ENCODE measurements around the gene FOXP2. TPM values are rescaled to one million over a fixed set of nuclear protein-coding genes. Genes with fewer than 3 reads are reported as not detected.

FOXP2 gene
- total and polyA plus RNA-seq, 10 donors, result 0.09 to 5.9 (median 1.3) TPM

DNA sequence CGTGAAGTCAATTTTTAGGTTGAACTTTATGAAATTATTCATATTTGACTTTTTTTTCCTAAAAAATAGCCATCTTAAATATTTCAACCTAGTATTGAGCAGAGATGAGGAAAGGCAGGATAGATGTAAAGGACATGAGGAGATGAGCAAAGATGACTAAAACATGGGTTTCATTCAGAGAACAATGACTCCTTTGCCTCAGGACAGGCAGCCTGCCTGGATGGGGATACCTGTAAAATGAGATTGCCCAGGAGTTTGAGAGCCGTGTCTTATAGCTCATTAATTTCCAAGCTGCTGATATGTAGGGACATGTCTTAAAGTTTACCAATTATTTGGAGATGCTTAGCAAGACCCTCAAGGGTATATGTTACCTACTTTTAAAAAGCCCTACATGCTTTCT is 263.5 kb downstream of the FOXP2 start:
- DNase-seq, result no peak
- Histone ChIP-seq H3K9me3 (no peaks in the 10 kb centered on the region), H3K4me1 (no peaks in the 10 kb centered on the region), H3K4me3 (no peak overlapping the region), H3K27ac (no peak overlapping the region), H3K27me3 (replicated peaks in 1 of 7) (no peaks in the 10 kb centered on the region), H3K36me3 (no peaks in the 10 kb centered on the region)
- WGBS, 5 donors, result 91 to 93% (median 93%) methylated on average over 2 of the region's 2 CpGs
- intact Hi-C loops (cut with DNase I; ENCODE audit: low total_unique reads), result no loop called here
- TF ChIP-seq POLR2AphosphoS5 (IDR thresholded peaks at IDR 0.05), result no peak
- TF ChIP-seq POLR2A (IDR thresholded peaks at IDR 0.05), result no peak
- TF ChIP-seq, protein P1, sequence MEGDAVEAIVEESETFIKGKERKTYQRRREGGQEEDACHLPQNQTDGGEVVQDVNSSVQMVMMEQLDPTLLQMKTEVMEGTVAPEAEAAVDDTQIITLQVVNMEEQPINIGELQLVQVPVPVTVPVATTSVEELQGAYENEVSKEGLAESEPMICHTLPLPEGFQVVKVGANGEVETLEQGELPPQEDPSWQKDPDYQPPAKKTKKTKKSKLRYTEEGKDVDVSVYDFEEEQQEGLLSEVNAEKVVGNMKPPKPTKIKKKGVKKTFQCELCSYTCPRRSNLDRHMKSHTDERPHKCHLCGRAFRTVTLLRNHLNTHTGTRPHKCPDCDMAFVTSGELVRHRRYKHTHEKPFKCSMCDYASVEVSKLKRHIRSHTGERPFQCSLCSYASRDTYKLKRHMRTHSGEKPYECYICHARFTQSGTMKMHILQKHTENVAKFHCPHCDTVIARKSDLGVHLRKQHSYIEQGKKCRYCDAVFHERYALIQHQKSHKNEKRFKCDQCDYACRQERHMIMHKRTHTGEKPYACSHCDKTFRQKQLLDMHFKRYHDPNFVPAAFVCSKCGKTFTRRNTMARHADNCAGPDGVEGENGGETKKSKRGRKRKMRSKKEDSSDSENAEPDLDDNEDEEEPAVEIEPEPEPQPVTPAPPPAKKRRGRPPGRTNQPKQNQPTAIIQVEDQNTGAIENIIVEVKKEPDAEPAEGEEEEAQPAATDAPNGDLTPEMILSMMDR (IDR thresholded peaks at IDR 0.05 in 8 of 11, conservative IDR thresholded peaks at IDR 0.05 in 3 of 11), result no peak

- no peaks in the 10 kb centered on the region for H3K4me1 ChIP-seq
- TF ChIP-seq POLR2AphosphoS5 (IDR thresholded peaks at IDR 0.05), result no peak
- TF ChIP-seq, protein P1 (IDR thresholded peaks at IDR 0.05 in 8 of 11, conservative IDR thresholded peaks at IDR 0.05 in 3 of 11), result no peak
- no peak for TF ChIP-seq POLR2A (IDR thresholded peaks at IDR 0.05)
- no peaks in the 10 kb centered on the region for H3K27me3 ChIP-seq (replicated peaks in 1 of 7)
- H3K27ac ChIP-seq, result no peak overlapping the region
- no peak for DNase-seq
- no peak overlapping the region for H3K4me3 ChIP-seq
- 80 to 88% (median 86%) methylated on average over 4 of the region's 4 CpGs for WGBS, 5 donors
- H3K9me3 ChIP-seq, result no peaks in the 10 kb centered on the region
- H3K36me3 ChIP-seq, result no peaks in the 10 kb centered on the region
- intact Hi-C loops (cut with DNase I; ENCODE audit: low total_unique reads), result no loop called here
These were observed 272.6 kb downstream of the FOXP2 start for GRCh38 chr7:114687238-114687637.

DNA sequence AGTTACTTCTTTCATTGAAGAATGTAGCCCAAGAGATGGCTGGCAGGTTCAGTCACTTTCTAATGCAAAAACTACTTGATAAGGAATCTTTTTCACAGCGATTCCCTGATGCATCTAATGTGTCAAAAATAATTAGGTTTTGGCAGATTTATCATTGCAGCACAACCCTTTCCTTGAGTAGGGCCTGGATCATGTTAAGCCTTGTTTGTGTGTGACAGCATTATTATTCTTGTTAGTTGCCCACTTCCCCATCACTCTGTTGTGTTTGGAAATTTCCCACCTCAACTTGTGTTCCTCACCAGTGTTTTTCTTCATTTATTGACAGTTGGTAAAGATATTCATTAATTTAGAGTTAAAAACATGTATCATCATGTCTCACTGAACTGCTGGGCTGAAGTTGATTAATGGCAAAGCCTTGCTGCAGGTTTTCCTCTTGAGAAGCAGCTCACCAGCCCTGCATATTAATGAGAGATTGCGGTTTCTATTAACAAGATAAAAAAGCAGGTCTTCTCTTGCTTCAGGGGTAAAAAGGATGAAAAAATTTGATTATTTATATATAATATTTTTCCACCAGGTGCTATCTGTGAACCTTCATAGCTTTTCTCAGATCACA is 273.9 kb downstream of the FOXP2 start:
- 71 to 80% (median 73%) methylated on average over 2 of the region's 2 CpGs for WGBS, 5 donors
- Histone ChIP-seq H3K4me3 (no peak overlapping the region), H3K27ac (no peak overlapping the region), H3K4me1 (no peaks in the 10 kb centered on the region), H3K36me3 (no peaks in the 10 kb centered on the region), H3K27me3 (replicated peaks in 1 of 7) (no peaks in the 10 kb centered on the region), H3K9me3 (no peaks in the 10 kb centered on the region)
- no peak for DNase-seq
- TF ChIP-seq POLR2AphosphoS5 (IDR thresholded peaks at IDR 0.05), result no peak
- no peak for TF ChIP-seq POLR2A (IDR thresholded peaks at IDR 0.05)
- TF ChIP-seq, protein P1 (IDR thresholded peaks at IDR 0.05 in 8 of 11, conservative IDR thresholded peaks at IDR 0.05 in 3 of 11), result no peak
- intact Hi-C loops (cut with DNase I; ENCODE audit: low total_unique reads), result no loop called here

DNA sequence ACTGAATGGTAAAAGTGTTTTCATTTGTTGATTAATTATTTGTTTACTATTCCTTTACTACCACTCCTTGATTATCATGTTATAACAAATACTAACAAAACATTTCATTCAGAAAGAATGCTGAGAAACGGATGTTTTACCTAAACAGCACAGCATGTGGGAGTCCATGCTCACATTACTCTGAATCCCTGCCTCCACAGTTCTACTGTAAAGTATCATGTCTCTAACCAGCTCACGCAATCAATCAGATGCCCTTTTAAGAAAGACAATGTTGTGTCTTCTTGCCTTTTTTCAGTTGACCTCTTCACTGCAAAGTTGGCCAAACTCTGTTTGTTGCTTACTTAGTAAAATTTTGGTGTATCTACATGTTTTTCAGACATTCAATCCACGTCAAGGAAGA is 274.8 kb downstream of the FOXP2 start:
- Histone ChIP-seq H3K36me3 (no peaks in the 10 kb centered on the region), H3K27me3 (replicated peaks in 1 of 7) (no peaks in the 10 kb centered on the region), H3K27ac (no peak overlapping the region), H3K9me3 (no peaks in the 10 kb centered on the region), H3K4me3 (no peak overlapping the region), H3K4me1 (no peaks in the 10 kb centered on the region)
- no peak for TF ChIP-seq POLR2AphosphoS5 (IDR thresholded peaks at IDR 0.05)
- TF ChIP-seq, protein P1 (IDR thresholded peaks at IDR 0.05 in 8 of 11, conservative IDR thresholded peaks at IDR 0.05 in 3 of 11), result no peak
- TF ChIP-seq POLR2A (IDR thresholded peaks at IDR 0.05), result no peak
- WGBS, 5 donors, result 76 to 85% (median 79%) methylated on average over 3 of the region's 3 CpGs
- no peak for DNase-seq
- intact Hi-C loops (cut with DNase I; ENCODE audit: low total_unique reads), result no loop called here
